Measurements from ENCODE around the gene TMEM121. TPM values are rescaled to one million over a fixed set of nuclear protein-coding genes. Genes with fewer than 3 reads are reported as not detected.
"Not testable (repeated sequence)": the region's sequence is repeated elsewhere in the genome, so short reads cannot be mapped to it uniquely, and the experiment has no call there.

The TMEM121 gene
- total and polyA plus RNA-seq, 4 experiments from 2014 or later: 5.4 to 9.5 (median 6.4) TPM

- H3K27ac ChIP-seq (ENCODE audit: low read depth, low read length): no peak overlapping the region
- POLR2A ChIA-PET (ENCODE audit: partially characterized antibody): no interaction called here
- H3K27me3 ChIP-seq (ENCODE audit: insufficient read depth, low read length): no peaks in the 10 kb centered on the region
- intact Hi-C loops (cut with micrococcal nuclease): no loop called here
- H3K4me1 Mint-ChIP-seq: peaks cover 0 to 3% (median 1%) of the 10 kb centered on the region in 4 donors
- no peaks in the 10 kb centered on the region for H3K36me3 ChIP-seq (ENCODE audit: insufficient read depth, low read length)
- no peak overlapping the region for H3K4me3 ChIP-seq (ENCODE audit: low read length in 2 of 2)
- H3K4me3 Mint-ChIP-seq: no peak overlapping the region
- H3K9me3 ChIP-seq (ENCODE audit: control insufficient read depth in 1 of 2, low read length in 2 of 2): no peaks in the 10 kb centered on the region
- no peak overlapping the region for H3K27ac Mint-ChIP-seq
- H3K36me3 Mint-ChIP-seq: no peaks in the 10 kb centered on the region
- peaks cover 0 to 11% (median 3%) of the 10 kb centered on the region in 8 donors for H3K9me3 Mint-ChIP-seq
- CTCF ChIA-PET (ENCODE audit: partially characterized antibody): no interaction called here
- no peak for DNase-seq
- H3K27me3 Mint-ChIP-seq: peaks cover 5 to 11% of the 10 kb centered on the region in 2 donors
- H3K4me1 ChIP-seq (ENCODE audit: insufficient read depth, low read length): peaks cover 7% of the 10 kb centered on the region
Observed at GRCh38 chr14:105541218-105541875, 15.0 kb downstream of the TMEM121 start.

GRCh38 chr14:105545676-105546075 is 19.3 kb downstream of the TMEM121 start:
- intact Hi-C loops (cut with micrococcal nuclease); DNase-seq; CTCF ChIA-PET (ENCODE audit: partially characterized antibody); H3K4me1 ChIP-seq (ENCODE audit: insufficient read depth, low read length); H3K4me3 ChIP-seq (ENCODE audit: low read length in 2 of 2); H3K4me3 Mint-ChIP-seq; H3K27me3 ChIP-seq (ENCODE audit: insufficient read depth, low read length); H3K9me3 ChIP-seq (ENCODE audit: control insufficient read depth in 1 of 2, low read length in 2 of 2); H3K36me3 ChIP-seq (ENCODE audit: insufficient read depth, low read length); POLR2A ChIA-PET (ENCODE audit: partially characterized antibody); H3K36me3 Mint-ChIP-seq; H3K27ac Mint-ChIP-seq; H3K27ac ChIP-seq (ENCODE audit: low read depth, low read length); H3K4me1 Mint-ChIP-seq: not testable (repeated sequence)
- peaks cover 3 to 17% of the 10 kb centered on the region in 2 donors for H3K27me3 Mint-ChIP-seq
- H3K9me3 Mint-ChIP-seq: peaks cover 0 to 11% (median 4%) of the 10 kb centered on the region in 8 donors

GRCh38 chr14:105546410-105546809 is 20.0 kb downstream of the TMEM121 start:
- H3K36me3 Mint-ChIP-seq; H3K9me3 ChIP-seq (ENCODE audit: control insufficient read depth in 1 of 2, low read length in 2 of 2); H3K4me3 Mint-ChIP-seq; H3K36me3 ChIP-seq (ENCODE audit: insufficient read depth, low read length); POLR2A ChIA-PET (ENCODE audit: partially characterized antibody); H3K4me1 Mint-ChIP-seq; H3K27ac ChIP-seq (ENCODE audit: low read depth, low read length); CTCF ChIA-PET (ENCODE audit: partially characterized antibody); DNase-seq; intact Hi-C loops (cut with micrococcal nuclease); H3K4me3 ChIP-seq (ENCODE audit: low read length in 2 of 2); H3K27ac Mint-ChIP-seq; H3K27me3 ChIP-seq (ENCODE audit: insufficient read depth, low read length); H3K4me1 ChIP-seq (ENCODE audit: insufficient read depth, low read length): not testable (repeated sequence)
- Mint-ChIP-seq H3K27me3 (peaks cover 3 to 15% of the 10 kb centered on the region in 2 donors), H3K9me3 (peaks cover 0 to 11% (median 4%) of the 10 kb centered on the region in 8 donors)

- H3K9me3 ChIP-seq (ENCODE audit: control insufficient read depth in 1 of 2, low read length in 2 of 2); H3K36me3 ChIP-seq (ENCODE audit: insufficient read depth, low read length); H3K36me3 Mint-ChIP-seq; H3K4me1 Mint-ChIP-seq; CTCF ChIA-PET (ENCODE audit: partially characterized antibody); H3K27ac ChIP-seq (ENCODE audit: low read depth, low read length); intact Hi-C loops (cut with micrococcal nuclease); DNase-seq; H3K4me1 ChIP-seq (ENCODE audit: insufficient read depth, low read length); POLR2A ChIA-PET (ENCODE audit: partially characterized antibody); H3K27ac Mint-ChIP-seq; H3K4me3 Mint-ChIP-seq; H3K27me3 ChIP-seq (ENCODE audit: insufficient read depth, low read length); H3K4me3 ChIP-seq (ENCODE audit: low read length in 2 of 2): not testable (repeated sequence)
- Mint-ChIP-seq H3K27me3 (peaks cover 3 to 14% of the 10 kb centered on the region in 2 donors), H3K9me3 (peaks cover 0 to 11% (median 4%) of the 10 kb centered on the region in 8 donors)
Observed at GRCh38 chr14:105547072-105547471, 20.7 kb downstream of the TMEM121 start.

- Mint-ChIP-seq H3K27ac (no peak overlapping the region), H3K4me3 (no peak overlapping the region), H3K36me3 (no peaks in the 10 kb centered on the region), H3K27me3 (peaks cover 3 to 16% of the 10 kb centered on the region in 2 donors), H3K9me3 (peaks cover 0 to 8% (median 2%) of the 10 kb centered on the region in 8 donors), H3K4me1 (no peaks in the 10 kb centered on the region)
- no peak for DNase-seq
- intact Hi-C loops (cut with micrococcal nuclease): no loop called here
- H3K36me3 ChIP-seq (ENCODE audit: insufficient read depth, low read length): no peaks in the 10 kb centered on the region
- no peaks in the 10 kb centered on the region for H3K4me1 ChIP-seq (ENCODE audit: insufficient read depth, low read length)
- no peaks in the 10 kb centered on the region for H3K27me3 ChIP-seq (ENCODE audit: insufficient read depth, low read length)
- H3K9me3 ChIP-seq (ENCODE audit: control insufficient read depth in 1 of 2, low read length in 2 of 2): no peaks in the 10 kb centered on the region
- no peak overlapping the region for H3K27ac ChIP-seq (ENCODE audit: low read depth, low read length)
- no peak overlapping the region for H3K4me3 ChIP-seq (ENCODE audit: low read length in 2 of 2)
- ChIA-PET POLR2A (ENCODE audit: partially characterized antibody) (no interaction called here), CTCF (ENCODE audit: partially characterized antibody) (interaction anchor here (1.8 kb wide), 1 partner anchor 10 kb away, joined by 12 read pairs; no protein-coding TSS in a partner anchor)
Observed at GRCh38 chr14:105547741-105548169, 21.4 kb downstream of the TMEM121 start.

- no peaks in the 10 kb centered on the region for H3K27me3 ChIP-seq (ENCODE audit: insufficient read depth, low read length)
- ChIA-PET POLR2A (ENCODE audit: partially characterized antibody) (no interaction called here), CTCF (ENCODE audit: partially characterized antibody) (interaction anchor here (0.7 to 1.8 kb wide), 2 partner anchors 11 to 12 kb away, joined by 3 to 12 read pairs; no protein-coding TSS in a partner anchor)
- DNase-seq: no peak
- H3K27ac ChIP-seq (ENCODE audit: low read depth, low read length): no peak overlapping the region
- Mint-ChIP-seq H3K27ac (no peak overlapping the region), H3K36me3 (no peaks in the 10 kb centered on the region), H3K4me1 (no peaks in the 10 kb centered on the region), H3K9me3 (peaks cover 0 to 3% (median 0%) of the 10 kb centered on the region in 8 donors), H3K4me3 (no peak overlapping the region), H3K27me3 (peaks cover 4 to 21% of the 10 kb centered on the region in 2 donors)
- intact Hi-C loops (cut with micrococcal nuclease): no loop called here
- H3K4me1 ChIP-seq (ENCODE audit: insufficient read depth, low read length): no peaks in the 10 kb centered on the region
- H3K9me3 ChIP-seq (ENCODE audit: control insufficient read depth in 1 of 2, low read length in 2 of 2): no peaks in the 10 kb centered on the region
- H3K36me3 ChIP-seq (ENCODE audit: insufficient read depth, low read length): no peaks in the 10 kb centered on the region
- no peak overlapping the region for H3K4me3 ChIP-seq (ENCODE audit: low read length in 2 of 2)
Observed at GRCh38 chr14:105549481-105549880, 23.1 kb downstream of the TMEM121 start.

GRCh38 chr14:105554022-105554421 is 27.6 kb downstream of the TMEM121 start:
- H3K27ac ChIP-seq (ENCODE audit: low read depth, low read length): no peak overlapping the region
- Mint-ChIP-seq H3K27me3 (peaks cover 5 to 24% of the 10 kb centered on the region in 2 donors), H3K36me3 (no peaks in the 10 kb centered on the region), H3K9me3 (peaks cover 0 to 2% (median 0%) of the 10 kb centered on the region in 8 donors), H3K4me1 (peaks cover 0 to 1% (median 0%) of the 10 kb centered on the region in 4 donors), H3K4me3 (no peak overlapping the region), H3K27ac (no peak overlapping the region)
- no peaks in the 10 kb centered on the region for H3K36me3 ChIP-seq (ENCODE audit: insufficient read depth, low read length)
- H3K4me3 ChIP-seq (ENCODE audit: low read length in 2 of 2): no peak overlapping the region
- H3K9me3 ChIP-seq (ENCODE audit: control insufficient read depth in 1 of 2, low read length in 2 of 2): no peaks in the 10 kb centered on the region
- ChIA-PET POLR2A (ENCODE audit: partially characterized antibody) (no interaction called here), CTCF (ENCODE audit: partially characterized antibody) (no interaction called here)
- no peaks in the 10 kb centered on the region for H3K4me1 ChIP-seq (ENCODE audit: insufficient read depth, low read length)
- DNase-seq: no peak
- H3K27me3 ChIP-seq (ENCODE audit: insufficient read depth, low read length): no peaks in the 10 kb centered on the region
- intact Hi-C loops (cut with micrococcal nuclease): no loop called here
